HG03066 (cell line): ENCODE measurements around the gene UPP2.

Source experiments
- ATAC-seq: cut with Tn5 transposase; IDR thresholded peaks from one replicate; pipeline ENCODE4 v1.9.1; 2021; ENCODE audit warnings: low read depth; ENCODE audit not compliant: unreplicated experiment

The UPP2 gene

DNA sequence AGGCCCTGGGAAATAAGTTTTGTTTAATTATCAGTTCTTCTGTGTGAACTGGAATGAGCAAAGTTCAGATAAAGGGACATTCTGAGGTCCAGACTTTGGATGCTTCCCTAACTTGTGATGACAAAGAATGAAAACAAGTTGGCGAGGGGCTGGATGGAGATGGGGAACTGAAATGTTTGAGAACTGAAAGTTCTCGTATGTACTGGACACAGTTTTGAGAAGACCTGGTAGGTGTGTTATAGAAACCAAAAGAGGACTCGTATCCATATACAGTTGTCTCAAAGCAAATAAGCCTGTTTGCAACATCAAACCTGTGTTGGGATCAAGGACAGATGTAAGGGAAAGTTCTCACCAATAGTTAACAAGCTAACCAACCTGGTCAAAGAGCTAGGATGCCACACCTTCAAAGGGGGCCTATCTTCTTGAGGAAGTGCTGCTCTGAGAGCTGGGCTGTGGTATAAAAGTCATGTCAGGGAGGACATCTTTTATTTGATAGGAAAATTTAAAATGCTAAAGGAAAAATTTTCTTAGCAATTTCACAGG is at the start of gene UPP2:
Gene UPP2, plus strand, starts transcription at position 493 of the 543 bp plus-strand sequence. CDS start 188 bp downstream, outside the sequence.
- no peak for ATAC-seq

DNA sequence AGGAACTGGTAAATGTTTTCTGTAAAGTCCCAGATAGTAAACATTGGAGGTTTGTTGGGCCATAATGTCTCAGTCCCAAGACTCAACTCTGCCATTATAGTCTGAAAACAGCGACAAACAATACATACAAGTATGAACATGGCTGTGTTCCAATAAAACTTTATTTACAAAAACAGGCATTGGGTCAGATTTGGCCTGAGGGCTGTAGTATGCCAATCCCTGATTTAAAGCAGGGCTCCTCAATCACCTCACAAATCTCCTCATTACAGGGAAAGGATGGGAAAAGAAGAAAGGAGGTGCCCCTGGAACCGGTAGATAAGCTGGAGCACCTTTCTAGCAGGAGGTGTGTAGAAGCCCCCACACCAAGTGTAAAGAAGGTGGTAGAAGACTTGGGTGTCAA is 48.9 kb upstream of the UPP2 start:
- ATAC-seq: no peak

DNA sequence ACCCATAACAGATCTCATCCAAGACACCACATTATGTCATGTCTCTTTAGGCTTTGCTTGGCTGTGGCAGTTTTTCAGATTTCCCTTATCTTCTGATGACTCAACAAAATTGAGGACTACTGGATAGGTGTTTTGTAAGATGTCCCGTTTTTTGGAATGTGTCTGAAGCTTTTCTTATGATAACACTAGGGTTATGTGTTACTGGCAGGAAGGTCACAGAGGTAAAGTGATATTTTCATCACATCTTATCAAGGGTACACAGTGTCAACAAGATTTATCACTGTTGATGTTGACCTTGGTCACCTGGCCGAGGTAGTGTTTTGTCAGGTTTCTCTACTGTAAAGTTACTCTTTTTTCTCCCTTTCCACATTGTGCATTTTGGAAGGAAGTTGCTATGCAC is 44.8 kb upstream of the UPP2 start:
- ATAC-seq: no peak

DNA sequence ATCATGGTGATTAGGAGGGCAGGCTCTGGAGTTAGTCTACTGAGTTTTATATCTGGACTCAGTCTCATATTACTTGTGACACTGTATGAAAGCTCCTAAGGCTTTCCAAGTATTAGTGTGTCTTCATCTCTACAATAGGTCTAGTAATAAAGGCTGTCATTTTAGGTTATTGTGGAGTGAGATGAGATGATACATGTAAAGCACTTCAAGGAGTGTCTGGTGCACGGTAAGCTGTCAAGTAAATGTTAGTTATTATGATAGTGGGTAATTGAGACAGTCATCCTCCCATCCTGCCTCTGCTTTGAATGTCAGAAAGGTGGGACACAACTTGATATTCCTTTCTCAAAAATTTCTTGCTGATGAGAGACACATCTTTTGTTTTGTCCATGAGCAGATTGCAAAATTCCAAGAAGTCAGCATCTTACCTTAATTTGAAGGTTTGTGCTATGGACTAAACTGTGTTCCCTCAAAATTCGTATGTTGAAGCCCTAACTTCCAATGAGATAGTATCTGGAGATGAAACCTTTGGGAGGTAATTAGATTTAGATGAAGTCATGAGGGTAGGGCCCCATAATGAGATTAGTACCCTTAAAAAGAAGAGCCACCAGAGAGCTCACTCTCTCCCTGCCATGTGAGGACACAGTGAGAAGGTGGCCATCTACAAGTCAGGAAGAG is 41.4 kb upstream of the UPP2 start:
- ATAC-seq: no peak

DNA sequence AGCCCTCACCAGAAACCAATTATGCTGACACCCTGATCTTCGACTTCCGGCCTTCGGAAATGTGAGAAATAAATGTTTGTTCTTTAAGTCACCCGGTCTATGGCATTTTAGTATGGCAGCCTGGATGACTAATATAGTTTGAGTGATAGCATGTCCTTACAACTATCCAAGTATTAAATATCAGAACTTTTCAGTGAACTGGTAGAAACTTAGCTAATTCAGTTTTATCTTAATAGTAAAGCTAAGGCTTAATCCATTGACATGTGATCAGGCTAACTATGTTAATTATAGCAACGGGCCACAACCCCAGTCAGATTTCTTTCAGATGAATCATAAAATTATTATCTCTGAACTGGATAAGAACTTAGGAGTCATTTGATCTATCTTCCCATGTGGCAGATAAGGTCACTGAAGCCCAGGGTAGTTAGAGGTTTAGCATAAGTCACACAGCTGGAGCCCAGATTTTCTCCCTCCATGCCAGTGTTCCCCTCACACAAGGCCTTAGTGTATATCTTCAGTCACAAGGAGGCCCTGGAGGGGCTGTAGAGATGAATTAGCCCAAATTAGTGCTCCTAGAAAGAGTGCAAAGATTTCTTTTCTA is 40.7 kb upstream of the UPP2 start:
- no peak for ATAC-seq

DNA sequence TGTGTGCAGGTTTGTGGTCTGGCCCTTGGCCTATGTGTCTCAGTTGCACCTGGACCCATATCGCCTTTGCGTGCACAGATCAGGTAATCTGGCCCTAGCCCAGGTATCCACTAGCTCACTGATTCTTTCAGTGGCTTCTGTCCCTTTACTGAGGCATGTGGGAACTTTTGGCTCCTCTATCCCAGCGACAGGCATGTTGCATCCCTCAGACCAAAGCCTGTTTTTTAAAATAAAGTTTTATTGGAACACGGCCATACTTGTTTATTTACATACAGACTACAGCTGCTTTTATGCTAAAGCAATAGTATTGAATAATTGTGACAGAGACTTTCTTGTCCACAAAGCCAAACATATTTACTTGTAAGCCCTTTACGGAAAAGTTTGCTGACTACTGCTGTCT is 39.9 kb upstream of the UPP2 start:
- ATAC-seq: no peak

DNA sequence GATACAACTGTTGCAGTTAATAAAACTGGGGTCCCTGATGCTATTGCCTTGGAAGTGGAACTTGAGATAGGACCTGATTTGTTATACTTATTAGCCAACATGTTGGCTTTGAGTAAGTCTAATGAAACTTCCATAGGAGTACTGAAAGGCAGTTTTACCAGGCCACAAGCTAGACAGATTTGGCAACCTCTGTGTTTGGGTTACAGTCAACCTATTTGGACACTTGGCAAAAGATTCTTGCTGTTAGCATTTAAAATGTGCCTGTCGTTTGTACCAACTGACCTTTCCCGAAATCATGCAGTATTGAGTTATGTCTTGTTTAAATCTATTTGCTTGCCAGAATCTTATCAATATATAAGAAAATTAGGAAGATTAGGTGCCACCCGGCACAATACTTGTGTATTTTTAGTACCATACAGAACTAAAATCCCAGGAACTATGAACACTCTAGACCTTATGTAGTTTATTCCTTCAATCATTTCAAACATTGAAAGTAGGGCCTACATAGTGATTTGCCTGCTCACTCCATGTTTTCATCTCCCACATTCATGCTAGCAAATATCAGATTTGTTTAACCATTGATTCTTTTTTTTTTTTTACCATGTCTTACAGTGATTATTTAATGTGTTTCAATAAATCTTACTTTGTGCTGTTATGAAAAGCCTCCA is 35.5 kb upstream of the UPP2 start:
- no peak for ATAC-seq

DNA sequence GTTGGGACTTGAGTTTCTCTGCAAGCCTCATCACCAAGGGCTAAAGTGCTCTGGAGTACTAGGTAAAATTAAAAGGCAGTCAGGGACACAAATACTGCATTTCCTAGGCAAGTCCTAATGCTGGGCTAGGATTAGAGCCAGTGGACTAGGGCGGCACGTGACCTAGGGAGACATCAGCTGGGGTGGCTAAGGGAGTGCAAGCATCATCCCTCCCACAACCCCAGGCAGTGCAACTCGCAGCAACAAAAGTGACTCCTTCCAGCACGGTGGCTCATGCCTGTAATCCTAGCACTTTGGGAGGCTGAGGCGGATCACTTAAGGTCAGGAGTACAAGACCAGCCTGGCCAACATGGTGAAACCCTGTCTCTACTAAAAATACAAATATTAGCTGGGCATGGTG is 30.7 kb upstream of the UPP2 start:
- ATAC-seq: no peak

DNA sequence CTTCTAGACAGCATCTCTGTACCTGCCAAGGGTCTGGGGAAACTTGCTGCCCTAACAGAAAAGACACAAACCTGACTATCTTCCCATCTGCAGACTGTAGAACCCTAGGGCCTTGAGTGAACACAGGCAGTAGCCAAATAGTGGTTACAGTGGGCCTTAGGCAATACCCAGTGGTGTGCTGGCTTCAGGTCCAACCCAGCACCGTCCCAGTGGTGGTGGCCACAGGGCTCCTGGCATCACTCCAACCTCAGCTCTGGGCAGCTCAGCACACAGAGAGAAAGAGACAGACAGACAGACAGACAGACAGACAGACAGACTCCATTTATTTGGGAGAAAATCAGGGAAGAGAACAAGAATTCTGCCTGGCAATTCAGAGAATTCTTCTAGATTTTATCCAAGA is 29.3 kb upstream of the UPP2 start:
- ATAC-seq: no peak

DNA sequence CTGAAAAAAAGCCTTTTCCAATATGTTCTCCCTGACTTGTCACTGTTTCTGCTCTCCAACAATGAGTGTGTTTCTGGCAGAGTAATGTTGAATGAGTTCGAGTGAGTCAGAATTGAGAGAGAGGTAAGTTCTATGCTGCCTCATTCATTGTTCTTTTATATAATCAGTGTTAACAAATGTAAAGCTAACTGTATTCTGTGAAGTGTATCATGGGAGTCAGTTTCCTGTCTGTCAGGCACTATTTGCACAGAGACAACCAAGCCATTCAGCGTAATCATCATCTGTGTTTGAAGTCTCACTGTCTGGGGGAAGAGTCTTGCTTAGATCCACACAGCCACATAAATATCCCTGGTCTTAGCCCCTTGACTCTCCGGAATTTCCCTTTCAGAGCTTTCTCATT is 22.0 kb upstream of the UPP2 start:
- no peak for ATAC-seq

DNA sequence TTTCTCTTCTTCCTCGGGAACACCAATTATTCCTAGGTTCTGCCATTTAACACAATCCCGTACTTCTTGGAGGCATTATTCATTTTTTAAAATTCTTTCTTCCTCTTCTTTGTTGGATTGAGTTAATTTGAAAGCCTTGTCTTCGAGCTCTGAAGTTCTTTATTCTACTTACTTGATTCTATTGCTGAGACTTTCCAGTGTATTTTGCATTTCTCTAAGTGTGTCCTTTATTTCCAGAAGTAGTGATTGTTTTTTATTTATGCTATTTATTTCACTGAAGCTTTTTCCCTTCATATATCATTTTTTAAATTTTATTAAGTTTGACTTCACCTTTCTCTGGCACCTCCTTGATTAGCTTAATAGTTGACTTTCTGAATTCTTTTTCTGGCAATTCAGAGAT is 13.6 kb upstream of the UPP2 start:
- no peak for ATAC-seq

DNA sequence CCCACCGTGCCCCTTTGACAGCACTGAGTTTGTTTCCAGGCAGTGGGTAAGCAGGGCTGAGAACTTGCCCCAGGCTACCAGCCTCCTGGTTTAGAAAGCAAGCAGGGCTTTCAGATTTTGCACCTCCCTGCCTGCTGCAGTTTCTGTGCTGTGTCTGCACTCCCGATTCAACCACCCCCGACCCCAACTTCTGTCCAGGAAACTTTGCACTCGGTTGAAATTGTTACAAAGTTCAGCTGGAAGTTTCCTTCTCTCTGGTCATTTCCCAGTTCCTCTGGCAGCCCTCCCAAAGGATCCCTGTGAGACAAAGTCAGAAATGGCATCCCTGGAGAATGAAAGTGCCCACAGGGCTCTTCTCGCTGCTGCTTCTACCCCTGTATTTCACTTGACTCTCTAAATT is 12.4 kb upstream of the UPP2 start:
- ATAC-seq: no peak

DNA sequence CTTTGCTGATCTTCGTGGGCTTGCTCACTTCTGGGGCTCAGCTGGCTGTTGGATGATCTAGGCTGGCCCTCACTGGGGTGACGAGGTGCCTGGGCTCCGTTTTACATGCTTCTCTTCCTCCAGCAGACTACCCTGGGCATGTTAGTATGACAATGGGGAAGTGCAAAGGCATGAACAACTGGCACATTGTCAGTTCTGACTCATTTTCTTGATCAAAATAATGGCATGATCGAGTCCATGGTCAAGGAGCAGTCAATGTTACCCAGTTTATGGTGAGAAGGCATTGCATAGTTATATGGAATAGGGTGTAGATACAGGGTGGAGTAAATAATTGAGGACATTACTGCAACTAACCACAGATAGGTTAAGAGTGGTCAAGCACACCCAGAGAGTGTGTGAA is 10.0 kb upstream of the UPP2 start:
- ATAC-seq: no peak

DNA sequence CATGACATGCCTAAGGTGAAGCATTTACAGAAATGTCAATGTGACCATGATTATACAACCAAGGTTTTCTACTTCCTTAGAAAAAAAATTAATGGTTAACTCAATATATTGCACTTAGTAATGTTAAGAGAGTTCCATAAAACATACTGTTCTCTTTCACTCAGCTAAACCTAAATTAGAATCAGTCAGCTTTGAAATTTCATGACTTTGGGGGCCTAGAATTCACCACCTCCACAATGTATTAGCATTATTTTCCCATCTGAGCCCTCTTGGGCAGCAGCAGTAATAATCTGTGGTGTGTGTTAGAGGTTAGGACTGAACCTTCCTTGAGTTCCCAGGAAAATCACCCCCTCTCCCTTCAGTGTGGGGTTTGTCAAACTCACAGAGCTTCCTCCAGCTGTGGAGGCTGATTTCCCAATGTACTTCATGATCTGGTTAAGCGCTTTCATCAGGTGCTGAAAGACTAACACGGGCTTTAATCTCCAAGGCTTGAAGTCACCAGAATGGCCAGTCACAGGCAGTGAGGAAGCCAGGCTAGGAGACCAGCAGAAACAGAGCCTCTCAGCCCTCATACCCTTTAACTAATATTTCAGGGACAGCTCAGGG is 7.1 kb upstream of the UPP2 start:
- ATAC-seq: no peak

DNA sequence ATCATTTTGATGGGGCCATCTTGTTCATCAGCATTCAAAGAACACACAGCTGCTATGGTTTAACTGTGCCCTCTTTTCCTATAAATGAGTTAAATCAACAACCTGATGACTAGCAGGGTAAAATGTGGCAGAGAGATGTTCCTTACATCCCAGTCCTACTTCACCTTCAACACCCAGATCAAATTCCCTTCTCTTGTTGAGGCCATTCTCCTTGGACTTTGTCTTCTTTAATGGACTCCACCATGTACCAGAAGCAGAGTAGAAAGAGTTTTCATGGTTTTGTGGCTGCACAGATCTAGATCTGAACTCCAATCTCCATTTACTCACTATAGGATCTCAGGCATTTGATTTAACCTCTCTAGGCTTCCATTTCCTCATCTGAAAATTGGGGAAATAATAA is 6.4 kb upstream of the UPP2 start:
- ATAC-seq: no peak

DNA sequence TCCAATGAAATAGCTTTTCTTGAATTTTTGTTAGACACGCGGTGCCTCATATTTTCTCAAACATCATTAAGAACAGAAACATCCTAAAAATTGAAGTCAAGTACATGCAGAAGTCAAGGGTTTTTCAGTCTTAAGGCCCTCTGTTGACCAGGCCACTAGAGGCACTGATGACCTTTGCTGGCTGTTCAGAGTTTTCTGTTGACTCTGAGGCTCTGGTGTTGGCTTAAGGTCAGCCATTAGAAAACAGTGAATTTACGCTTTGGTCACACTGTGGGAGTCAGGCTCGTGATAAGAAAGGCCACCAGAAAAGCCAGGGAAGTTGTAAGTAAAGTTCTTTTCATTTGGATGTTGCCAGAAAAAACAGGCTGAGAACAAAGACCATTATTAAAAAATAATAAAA is 5.8 kb upstream of the UPP2 start:
- no peak for ATAC-seq

DNA sequence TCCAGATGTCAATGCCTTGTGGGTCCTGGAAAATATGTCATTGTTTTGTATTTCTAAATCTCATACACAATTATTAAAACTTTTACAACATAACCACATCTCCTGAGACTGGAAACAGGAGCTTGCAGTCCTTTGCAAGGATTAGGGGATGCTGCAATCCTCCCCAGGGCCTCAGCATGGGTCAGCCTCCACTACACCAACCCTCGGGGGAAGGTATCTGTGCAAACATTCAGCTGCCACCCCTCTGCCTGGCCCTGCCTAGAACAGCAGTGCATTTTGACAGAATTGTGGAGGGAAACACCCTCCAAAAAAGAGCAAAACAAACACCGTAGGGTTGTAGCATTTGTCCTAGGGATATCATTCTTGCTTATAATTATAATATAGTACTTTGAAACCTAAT is 4.2 kb upstream of the UPP2 start:
- no peak for ATAC-seq

DNA sequence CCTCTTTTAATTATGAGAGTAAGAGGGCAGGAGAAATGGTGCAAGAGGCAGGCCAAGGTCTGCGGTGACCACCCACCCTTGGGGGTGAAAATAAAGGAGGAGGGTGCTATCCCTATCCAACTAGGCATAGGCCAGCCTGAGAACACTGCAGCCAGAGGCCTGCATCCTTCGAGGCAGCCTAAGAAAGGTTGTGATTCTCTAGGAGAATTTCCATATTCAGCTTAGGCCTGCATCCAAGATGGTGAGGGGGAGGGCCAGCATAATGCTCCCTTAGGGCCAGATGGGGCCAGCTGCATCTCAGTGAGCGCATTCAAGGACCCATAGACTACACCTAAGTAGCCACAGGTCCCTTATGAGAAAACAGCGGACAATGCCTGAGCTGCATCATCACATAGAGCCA is 3.5 kb upstream of the UPP2 start:
- no peak for ATAC-seq

DNA sequence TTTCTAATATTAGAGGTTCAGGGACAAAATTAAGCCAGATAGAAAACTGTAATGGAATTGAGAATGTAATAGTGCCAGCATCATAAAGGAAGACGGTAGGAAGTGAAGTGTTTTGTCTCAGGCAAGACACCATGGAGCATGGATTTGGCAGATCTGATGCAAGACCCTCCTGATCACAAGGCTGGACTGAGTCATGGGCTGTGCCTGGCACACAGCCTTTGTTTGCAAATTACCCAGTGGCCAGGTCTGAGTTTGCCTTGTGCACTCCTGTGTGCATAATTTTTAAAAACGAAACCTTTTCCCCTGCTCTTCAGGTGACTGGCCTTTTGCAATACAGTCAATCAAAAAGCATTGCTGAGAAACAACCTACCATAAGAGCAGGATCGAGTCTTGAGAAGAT is 2.0 kb upstream of the UPP2 start:
- ATAC-seq: no peak

DNA sequence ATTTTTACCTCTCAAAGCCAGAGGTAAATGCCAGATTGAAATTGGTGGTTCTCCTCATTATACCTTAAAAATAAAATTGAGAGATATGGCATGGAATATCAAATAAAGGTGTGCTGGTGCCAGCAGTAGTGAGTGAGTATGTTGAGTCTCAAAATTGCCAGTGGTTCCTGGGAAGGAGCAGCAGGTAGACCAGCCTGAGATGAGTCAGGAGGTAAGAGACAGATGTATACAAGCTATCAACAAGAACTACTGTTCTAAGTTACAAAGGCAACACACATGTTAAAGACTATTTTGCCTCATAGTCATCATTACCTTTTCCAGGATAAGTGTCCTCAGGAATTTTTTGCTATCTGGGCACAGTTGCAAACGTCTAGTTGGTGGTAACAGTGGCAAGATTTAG is 1.3 kb upstream of the UPP2 start:
- no peak for ATAC-seq

DNA sequence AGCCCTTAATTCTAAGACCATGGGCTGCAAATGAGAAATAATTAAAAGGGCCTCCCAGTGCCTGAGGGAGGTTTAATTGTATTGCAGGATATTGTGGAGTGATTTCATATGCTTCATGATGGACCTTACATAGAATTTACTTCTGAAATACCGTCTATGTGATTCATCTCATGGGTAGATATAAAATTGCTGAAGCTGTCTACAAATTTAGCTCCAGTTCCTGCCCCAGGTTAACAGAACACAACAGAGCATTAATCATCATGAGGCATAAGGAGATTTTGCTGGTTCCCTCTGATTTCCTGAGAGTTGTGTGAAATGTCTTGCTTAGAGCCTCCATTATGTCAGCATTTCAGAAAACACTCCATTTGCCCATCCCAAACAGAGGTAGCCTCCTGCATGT is 770 bp downstream of the UPP2 start:
- no peak for ATAC-seq
